Activated T-helper 9 cell treated with anti-CD3 and anti-CD28 coated beads, Interleukin-2, amount 50 U/mL, for 16 hours (primary cell): Measurements from ENCODE around the gene CCDC86.

Experiments
- DNase-seq: peaks from one replicate; pipeline ENCODE4 v3.0.0-alpha.2; 2020; ENCODE audit warnings: low read depth

The CCDC86 gene

DNA sequence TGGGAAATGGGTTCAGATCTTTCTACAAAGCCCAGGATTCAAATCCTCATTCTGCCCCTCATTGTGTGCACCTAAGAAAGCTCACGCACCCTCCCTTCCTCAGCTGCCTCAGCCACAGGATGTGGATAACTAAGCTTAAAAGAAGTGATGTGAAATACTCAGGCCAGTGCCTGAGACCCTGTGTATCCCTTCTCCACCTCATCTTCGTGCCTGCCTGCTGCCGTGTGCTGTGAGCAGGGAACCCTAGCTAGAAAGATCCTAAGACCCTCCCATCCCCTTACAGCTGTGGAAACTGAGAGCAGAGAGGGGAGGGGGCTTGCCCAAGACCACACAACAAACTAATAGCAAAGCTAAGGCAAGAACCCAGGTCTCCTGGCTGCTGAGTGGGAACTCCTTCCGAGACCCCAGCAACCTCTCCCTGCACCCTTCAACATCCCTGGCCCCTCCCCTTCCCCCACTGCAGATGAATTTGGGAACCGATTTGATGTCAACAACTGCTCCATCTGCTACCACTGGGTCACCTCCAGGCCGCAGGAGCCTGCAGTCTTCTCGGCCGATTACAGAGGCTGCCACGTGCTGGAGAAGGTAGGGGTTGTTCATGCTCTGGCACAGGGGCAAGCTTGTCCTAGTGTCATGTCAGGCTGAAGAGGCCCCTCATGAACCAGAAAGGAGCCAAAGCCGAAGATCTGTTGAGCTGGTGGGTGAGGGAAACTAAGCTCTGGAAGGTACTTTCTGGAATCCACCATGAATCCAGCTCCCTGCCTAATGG lies 27.0 kb downstream of the CCDC86 start:
- no peak for DNase-seq

GRCh38 chr11:60869451-60869825 lies 27.5 kb downstream of the CCDC86 start:
- DNase-seq: no peak

DNA sequence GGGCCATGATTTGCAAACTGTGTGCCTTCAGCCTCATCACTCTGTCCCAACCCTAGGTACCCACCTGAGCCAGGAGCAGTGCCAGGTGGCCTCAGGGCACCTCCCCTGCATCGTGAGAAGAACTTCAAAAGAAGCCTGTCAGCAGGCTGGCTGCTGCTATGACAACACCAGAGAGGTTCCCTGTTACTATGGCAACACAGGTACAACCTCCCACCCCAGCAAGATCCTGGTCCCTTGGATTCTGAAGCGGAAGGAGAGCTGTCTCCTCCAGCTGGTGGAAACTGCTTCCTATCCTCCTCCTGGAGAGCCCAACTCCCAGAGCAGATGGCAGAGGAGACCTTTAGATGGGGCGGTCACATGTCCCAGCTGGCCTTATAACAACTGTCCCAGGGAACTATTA lies 28.4 kb downstream of the CCDC86 start:
- DNase-seq: no peak

- DNase-seq: no peak
Measured at GRCh38 chr11:60870733-60871377, 28.9 kb downstream of the CCDC86 start.

GRCh38 chr11:60871378-60872061 lies 29.6 kb downstream of the CCDC86 start:
- no peak for DNase-seq

DNA sequence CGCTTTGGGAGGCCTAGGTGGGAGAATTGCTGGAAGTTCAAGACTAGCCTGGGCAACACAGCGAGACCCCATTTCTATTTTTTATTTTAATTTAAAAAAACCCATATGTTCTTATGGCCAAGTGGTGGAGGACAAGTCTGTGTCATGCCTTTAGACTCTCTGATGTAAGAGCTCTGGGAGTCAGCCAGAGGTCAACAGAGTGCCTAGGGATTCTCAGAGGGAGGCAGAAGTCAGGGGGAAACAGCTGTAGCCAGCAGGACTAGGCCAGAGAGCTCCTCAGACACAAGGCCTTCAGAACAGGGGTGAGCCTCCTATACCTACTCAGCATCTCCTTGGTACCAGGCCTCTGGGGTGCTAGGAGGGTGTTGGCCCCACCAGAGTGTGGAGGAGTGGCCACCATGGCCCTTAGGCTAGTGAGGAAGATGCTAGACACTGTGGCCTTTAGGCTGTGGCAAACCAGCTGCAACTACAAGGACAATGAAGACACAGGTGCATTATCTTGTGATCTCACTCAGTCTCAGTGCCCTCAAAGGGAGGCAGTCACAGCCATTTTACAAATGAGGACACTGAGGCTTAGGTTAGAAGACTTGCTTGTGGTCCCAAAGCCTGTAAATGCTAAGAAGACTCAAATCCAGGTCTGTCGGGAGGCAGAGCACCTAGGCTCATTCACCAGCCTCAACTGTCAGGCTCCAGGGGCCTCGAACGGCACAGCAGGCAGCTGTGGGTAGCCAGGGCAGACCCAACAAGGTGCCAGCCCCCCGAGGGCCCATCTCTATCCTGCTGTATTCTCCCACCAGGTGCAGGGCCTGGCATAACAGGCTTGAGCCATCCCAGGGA lies 30.4 kb downstream of the CCDC86 start:
- no peak for DNase-seq

- no peak for DNase-seq
Measured at GRCh38 chr11:60872961-60873524, 31.1 kb downstream of the CCDC86 start.

- no peak for DNase-seq
Measured at GRCh38 chr11:60873533-60873932, 31.6 kb downstream of the CCDC86 start.

GRCh38 chr11:60874421-60875365 lies 32.8 kb downstream of the CCDC86 start:
- no peak for DNase-seq

DNA sequence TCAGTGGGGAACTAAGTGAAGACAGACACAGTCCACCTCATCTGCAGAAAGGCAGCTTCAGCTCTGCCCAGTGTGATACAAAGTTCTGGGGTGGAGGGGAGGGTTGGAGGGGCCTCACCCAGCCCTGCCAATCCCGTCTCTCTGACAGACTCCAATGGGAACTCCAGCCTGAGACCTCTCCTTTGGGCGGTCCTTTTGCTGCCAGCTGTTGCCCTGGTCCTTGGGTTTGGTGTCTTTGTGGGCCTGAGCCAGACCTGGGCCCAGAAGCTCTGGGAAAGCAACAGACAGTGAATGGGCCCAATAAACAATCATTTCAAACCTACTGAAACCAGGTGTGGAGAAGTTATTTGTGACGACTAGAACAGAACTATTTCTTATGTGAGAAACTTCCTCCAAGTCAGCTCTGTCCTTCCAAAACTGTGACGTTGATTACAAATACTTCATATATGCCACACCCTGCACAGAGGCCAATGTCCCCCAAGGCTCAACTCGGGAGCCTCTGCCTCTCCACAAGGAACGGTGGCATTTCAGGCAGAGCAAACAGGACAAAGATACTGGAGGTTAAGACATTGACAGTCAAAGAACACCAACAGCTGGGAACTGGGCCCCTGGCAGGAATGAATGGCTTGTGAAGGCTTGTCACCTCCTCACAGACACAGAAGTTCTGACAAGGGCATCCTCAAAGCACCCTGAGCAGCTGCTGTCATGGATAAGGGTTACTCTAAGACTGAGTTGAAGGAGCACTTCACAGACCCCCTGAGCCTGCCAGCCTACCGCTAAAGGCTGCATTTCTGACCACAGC lies 33.7 kb downstream of the CCDC86 start:
- DNase-seq: no peak

DNA sequence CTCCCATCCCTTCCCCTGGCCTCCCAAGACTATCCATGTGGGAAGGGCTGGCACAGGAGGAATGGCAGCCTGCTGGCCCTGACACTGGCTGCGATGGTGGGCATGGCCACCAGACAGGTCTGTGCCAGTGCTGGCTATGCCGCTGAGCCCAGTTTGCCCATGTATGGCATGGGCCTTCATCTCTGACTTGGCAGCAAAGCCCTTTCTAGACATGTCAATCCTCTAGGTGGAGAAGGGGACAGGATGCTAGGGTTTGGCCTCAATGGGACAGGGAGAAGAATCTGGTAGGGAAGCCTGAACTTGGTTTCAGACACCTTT lies 34.2 kb downstream of the CCDC86 start:
- no peak for DNase-seq

- no peak for DNase-seq
Measured at GRCh38 chr11:60878245-60879101, 36.6 kb downstream of the CCDC86 start.

DNA sequence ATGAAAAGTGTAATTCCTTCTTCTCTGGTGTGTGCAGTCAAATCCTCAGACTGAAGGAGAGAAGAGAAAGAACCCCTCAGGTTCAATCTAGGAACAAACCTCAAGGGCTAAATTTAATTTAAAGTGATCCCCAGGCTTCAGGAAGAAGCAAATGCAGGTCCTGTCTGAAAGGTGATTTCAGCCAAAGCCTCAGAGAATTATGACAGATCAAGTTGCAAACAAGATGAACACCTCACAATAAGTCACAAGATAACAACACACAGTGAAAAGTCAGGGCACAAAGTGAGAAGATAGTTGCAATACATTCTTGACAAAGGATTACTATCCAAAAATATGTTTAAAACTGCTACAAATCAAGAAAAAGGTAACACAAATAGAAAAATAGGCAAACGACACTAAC lies 37.2 kb downstream of the CCDC86 start:
- DNase-seq: no peak

GRCh38 chr11:60879971-60880588 lies 38.2 kb downstream of the CCDC86 start:
- DNase-seq: no peak

GRCh38 chr11:60880643-60881282 lies 38.9 kb downstream of the CCDC86 start:
- DNase-seq: no peak

DNA sequence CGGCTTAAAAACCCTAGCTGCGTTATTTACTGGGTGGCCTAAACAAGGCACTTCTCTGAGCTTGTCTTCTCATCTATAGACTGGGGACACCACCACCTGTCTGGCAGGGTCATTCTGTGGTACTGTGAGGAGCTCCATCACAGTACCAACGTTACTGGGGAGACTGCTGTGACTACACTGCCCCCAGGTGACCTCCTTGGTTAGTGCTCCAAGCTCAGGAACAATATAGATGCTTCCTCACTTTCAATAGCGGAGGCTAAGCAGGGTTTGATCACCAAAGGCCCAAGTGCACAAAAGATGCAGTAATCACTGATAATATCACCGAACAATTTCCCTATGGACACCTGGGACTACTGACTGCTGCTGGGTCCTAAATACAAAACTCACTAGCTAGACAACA lies 45.6 kb downstream of the CCDC86 start:
- no peak for DNase-seq

- DNase-seq: no peak
Measured at GRCh38 chr11:60889869-60890311, 48.0 kb downstream of the CCDC86 start.

- no peak for DNase-seq
Measured at GRCh38 chr11:60890696-60891095, 48.8 kb downstream of the CCDC86 start.
